Stimulated activated CD8-positive, alpha-beta memory T cell treated with anti-CD3 and anti-CD28 coated beads, Interleukin-4, amount 100 ng/mL, for 24 hours (primary cell): ENCODE results near the gene SDC3.
"Not testable (repeated sequence)": the region's sequence is repeated elsewhere in the genome, so short reads cannot be mapped to it uniquely, and the experiment has no call there.

Experiments used
- DNase-seq: peaks from one replicate; pipeline ENCODE4 v3.0.0-alpha.2; 2020; ENCODE audit warnings: low read depth

SDC3 gene

GRCh38 chr1:30874176-30874575, 34.4 kb downstream of the SDC3 start:
- no peak for DNase-seq

- no peak for DNase-seq
Measured at GRCh38 chr1:30872948-30873263, 35.7 kb downstream of the SDC3 start.

GRCh38 chr1:30872033-30872947, 36.3 kb downstream of the SDC3 start:
- no peak for DNase-seq

GRCh38 chr1:30871276-30871871, 37.2 kb downstream of the SDC3 start:
- DNase-seq = no peak

- no peak for DNase-seq
Measured at GRCh38 chr1:30870656-30871055, 37.9 kb downstream of the SDC3 start.

- DNase-seq = no peak
Measured at GRCh38 chr1:30870035-30870434, 38.5 kb downstream of the SDC3 start.

GRCh38 chr1:30868833-30869435, 39.6 kb downstream of the SDC3 start:
- DNase-seq = peak; percentile 8

GRCh38 chr1:30868057-30868456, 40.5 kb downstream of the SDC3 start:
- DNase-seq = not testable (repeated sequence)

GRCh38 chr1:30867537-30867936, 41.0 kb downstream of the SDC3 start:
- DNase-seq = no peak

- no peak for DNase-seq
Measured at GRCh38 chr1:30866594-30866993, 42.0 kb downstream of the SDC3 start.

- no peak for DNase-seq
Measured at GRCh38 chr1:30864681-30865080, 43.9 kb downstream of the SDC3 start.

- no peak for DNase-seq
Measured at GRCh38 chr1:30863858-30864604, 44.5 kb downstream of the SDC3 start.

GRCh38 chr1:30860320-30860652, 48.3 kb downstream of the SDC3 start:
- DNase-seq = no peak

- no peak for DNase-seq
Measured at GRCh38 chr1:30857964-30858363, 50.6 kb downstream of the SDC3 start.

GRCh38 chr1:30857062-30857461, 51.5 kb downstream of the SDC3 start:
- no peak for DNase-seq

GRCh38 chr1:30856260-30856790, 52.2 kb downstream of the SDC3 start:
- no peak for DNase-seq

- DNase-seq = no peak
Measured at GRCh38 chr1:30855686-30856259, 52.8 kb downstream of the SDC3 start.

GRCh38 chr1:30853350-30853749, 55.2 kb downstream of the SDC3 start:
- DNase-seq = no peak

- DNase-seq = no peak
Measured at GRCh38 chr1:30852026-30852425, 56.5 kb downstream of the SDC3 start.

GRCh38 chr1:30851286-30851685, 57.3 kb downstream of the SDC3 start:
- DNase-seq = no peak

- DNase-seq = no peak
Measured at GRCh38 chr1:30850607-30851006, 58.0 kb downstream of the SDC3 start.

GRCh38 chr1:30848130-30848529, 60.4 kb downstream of the SDC3 start:
- DNase-seq = no peak
